Glutamatergic neuron (in vitro differentiated cells): ENCODE measurements around the gene CXorf58. TPM values are rescaled to one million over a fixed set of nuclear protein-coding genes. Genes with fewer than 3 reads are reported as not detected.

Experiments used
- DNase-seq: peaks from one replicate; pipeline ENCODE4 v3.0.0; 2022
- H3K27ac Mint-ChIP-seq: one replicate; pipeline ENCODE4 v1.8.0; 2020; ENCODE audit warnings: mild to moderate bottlenecking, mixed read lengths, inconsistent platforms; ENCODE audit not compliant: unreplicated experiment
- H3K27me3 Mint-ChIP-seq: one replicate; pipeline ENCODE4 v1.8.0; 2020; ENCODE audit warnings: mild to moderate bottlenecking, moderate library complexity, mixed read lengths, inconsistent platforms; ENCODE audit not compliant: unreplicated experiment
- H3K36me3 Mint-ChIP-seq: one replicate; pipeline ENCODE4 v1.8.0; 2020; ENCODE audit warnings: mild to moderate bottlenecking, mixed read lengths, inconsistent platforms; ENCODE audit not compliant: unreplicated experiment
- H3K4me1 Mint-ChIP-seq: one replicate; pipeline ENCODE4 v1.8.0; 2020; ENCODE audit warnings: mild to moderate bottlenecking, low read depth, mixed read lengths, inconsistent platforms; ENCODE audit not compliant: unreplicated experiment
- H3K4me3 Mint-ChIP-seq: one replicate; pipeline ENCODE4 v1.8.0; 2020; ENCODE audit warnings: mild to moderate bottlenecking, mixed read lengths, inconsistent platforms; ENCODE audit not compliant: unreplicated experiment
- H3K9me3 Mint-ChIP-seq: one replicate; pipeline ENCODE4 v1.8.0; 2020; ENCODE audit warnings: mild to moderate bottlenecking, moderate library complexity, mixed read lengths, inconsistent platforms; ENCODE audit not compliant: unreplicated experiment
- total RNA-seq: library from RNA; stranded (reverse); fragmentation: NEBNext Ultra II Directional; extraction: Animal tissue kit (Norgen Biotek cat#: 25700); gene quantifications from one replicate; pipeline ENCODE4 v1.2.1, GENCODE V29; 2021; ENCODE audit not compliant: unreplicated experiment
- TF ChIP-seq, protein P1 (sequence below): fragments of 200-600 bp; sonication (generic); IDR thresholded peaks from one replicate; pipeline ENCODE4 v1.5.0; 2021; ENCODE audit not compliant: partially characterized antibody, unreplicated experiment

Gene CXorf58
- total RNA-seq, 1 donor from 2014 or later = not detected

- peaks cover 5% of the 10 kb centered on the region for H3K4me1 Mint-ChIP-seq
- peaks cover 1% of the 10 kb centered on the region for H3K27me3 Mint-ChIP-seq
- no peak overlapping the region for H3K27ac Mint-ChIP-seq
- TF ChIP-seq, protein P1, sequence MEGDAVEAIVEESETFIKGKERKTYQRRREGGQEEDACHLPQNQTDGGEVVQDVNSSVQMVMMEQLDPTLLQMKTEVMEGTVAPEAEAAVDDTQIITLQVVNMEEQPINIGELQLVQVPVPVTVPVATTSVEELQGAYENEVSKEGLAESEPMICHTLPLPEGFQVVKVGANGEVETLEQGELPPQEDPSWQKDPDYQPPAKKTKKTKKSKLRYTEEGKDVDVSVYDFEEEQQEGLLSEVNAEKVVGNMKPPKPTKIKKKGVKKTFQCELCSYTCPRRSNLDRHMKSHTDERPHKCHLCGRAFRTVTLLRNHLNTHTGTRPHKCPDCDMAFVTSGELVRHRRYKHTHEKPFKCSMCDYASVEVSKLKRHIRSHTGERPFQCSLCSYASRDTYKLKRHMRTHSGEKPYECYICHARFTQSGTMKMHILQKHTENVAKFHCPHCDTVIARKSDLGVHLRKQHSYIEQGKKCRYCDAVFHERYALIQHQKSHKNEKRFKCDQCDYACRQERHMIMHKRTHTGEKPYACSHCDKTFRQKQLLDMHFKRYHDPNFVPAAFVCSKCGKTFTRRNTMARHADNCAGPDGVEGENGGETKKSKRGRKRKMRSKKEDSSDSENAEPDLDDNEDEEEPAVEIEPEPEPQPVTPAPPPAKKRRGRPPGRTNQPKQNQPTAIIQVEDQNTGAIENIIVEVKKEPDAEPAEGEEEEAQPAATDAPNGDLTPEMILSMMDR = no peak
- DNase-seq = no peak
- no peaks in the 10 kb centered on the region for H3K36me3 Mint-ChIP-seq
- H3K4me3 Mint-ChIP-seq = no peak overlapping the region
- no peaks in the 10 kb centered on the region for H3K9me3 Mint-ChIP-seq
Measured at GRCh38 chrX:23884427-23885024, 23.3 kb upstream of the CXorf58 start.

GRCh38 chrX:23885803-23886202 is 22.0 kb upstream of the CXorf58 start:
- Mint-ChIP-seq H3K9me3 (no peaks in the 10 kb centered on the region), H3K27ac (no peak overlapping the region), H3K36me3 (no peaks in the 10 kb centered on the region), H3K4me3 (no peak overlapping the region), H3K27me3 (peaks cover 1% of the 10 kb centered on the region), H3K4me1 (peaks cover 5% of the 10 kb centered on the region)
- TF ChIP-seq, protein P1 = no peak
- DNase-seq = no peak

GRCh38 chrX:23887451-23887850 is 20.4 kb upstream of the CXorf58 start:
- H3K27me3 Mint-ChIP-seq = peaks cover 1% of the 10 kb centered on the region
- H3K4me1 Mint-ChIP-seq = peaks cover 5% of the 10 kb centered on the region
- no peak for DNase-seq
- H3K4me3 Mint-ChIP-seq = no peak overlapping the region
- TF ChIP-seq, protein P1 = no peak
- H3K9me3 Mint-ChIP-seq = no peaks in the 10 kb centered on the region
- no peak overlapping the region for H3K27ac Mint-ChIP-seq
- H3K36me3 Mint-ChIP-seq = no peaks in the 10 kb centered on the region

DNA sequence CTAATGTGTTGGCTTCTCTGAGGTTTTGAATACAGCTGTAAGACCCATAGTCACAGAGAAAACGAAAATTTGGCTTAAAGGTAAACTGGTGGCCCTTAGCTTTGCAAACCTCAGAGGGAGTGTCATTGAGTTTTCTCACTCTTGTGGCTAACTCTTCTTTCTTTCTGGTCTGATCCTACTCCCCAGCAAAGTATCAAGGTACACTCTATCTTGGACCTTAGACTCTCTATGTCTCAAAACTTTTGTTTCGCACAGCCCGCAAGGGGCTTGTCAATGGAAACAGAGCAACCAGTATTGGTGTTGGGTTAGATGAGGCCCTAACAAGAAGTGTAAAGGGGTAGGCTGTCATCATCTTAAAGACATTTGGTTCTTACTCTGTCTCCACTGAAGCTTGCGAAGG is 19.9 kb upstream of the CXorf58 start:
- Mint-ChIP-seq H3K4me3 (no peak overlapping the region), H3K27ac (no peak overlapping the region), H3K9me3 (no peaks in the 10 kb centered on the region), H3K27me3 (peaks cover 1% of the 10 kb centered on the region), H3K4me1 (peaks cover 5% of the 10 kb centered on the region), H3K36me3 (no peaks in the 10 kb centered on the region)
- no peak for DNase-seq
- TF ChIP-seq, protein P1 = no peak

GRCh38 chrX:23888887-23889501 is 18.8 kb upstream of the CXorf58 start:
- Mint-ChIP-seq H3K36me3 (no peaks in the 10 kb centered on the region), H3K4me3 (no peak overlapping the region), H3K27ac (no peak overlapping the region), H3K4me1 (peaks cover 2% of the 10 kb centered on the region), H3K9me3 (no peaks in the 10 kb centered on the region), H3K27me3 (peaks cover 1% of the 10 kb centered on the region)
- TF ChIP-seq, protein P1 = no peak
- no peak for DNase-seq
